H1 (cell line): ENCODE data around the gene GPRIN3. TPM values are rescaled to one million over a fixed set of nuclear protein-coding genes. Genes with fewer than 3 reads are reported as not detected.

ENCODE experiments used
- NANOG ChIP-seq: IDR thresholded peaks from 2 replicates; pipeline ENCODE4 v1.6.1; 2011; ENCODE audit warnings: low read length, low read depth, mild to moderate bottlenecking, inconsistent platforms; ENCODE audit not compliant: insufficient read depth, poor library complexity, severe bottlenecking
- RNF2 ChIP-seq: fragments of 200-900, 300-1000 bp; sonication (generic); IDR thresholded peaks from 2 replicates; pipeline ENCODE4 v1.7.1; 2016; ENCODE audit warnings: borderline replicate concordance, low read depth, mild to moderate bottlenecking, antibody characterized with exemption, low read length; ENCODE audit not compliant: poor library complexity, severe bottlenecking; ENCODE audit errors: missing control alignments
- SP2 ChIP-seq: IDR thresholded peaks from 2 replicates; pipeline ENCODE4 v1.6.1; 2012; ENCODE audit warnings: mild to moderate bottlenecking, low read length, inconsistent platforms
- polyA plus RNA-seq, 7 experiments: library from polyadenylated mRNA; depleted of rRNA in 3 of 7; stranded (reverse) in 5 of 7; unstranded in 2 of 7; fragments of >200 nt in 5 of 7; fragments of 200-250 nt in 2 of 7; gene quantifications; 1 replicate in 5 of 7; 2 replicates in 1 of 7; 4 replicates in 1 of 7; pipeline versions ENCODE4 v1.2.1 to v1.2.3, GENCODE V29; 2011 to 2013; ENCODE audit warnings: missing spikeins in 2 of 7, mixed read lengths in 2 of 7
- total RNA-seq: library from RNA; stranded (reverse); fragmentation: NEBNext Ultra II Directional; extraction: Animal tissue kit (Norgen Biotek cat#: 25700); gene quantifications from 2 replicates; pipeline ENCODE4 v1.2.1, GENCODE V29; 2021

GPRIN3 gene
- total and polyA plus RNA-seq, 2 of the 8 experiments (the other 6 are each of a cell fraction or from before 2014, with no cell fraction given), result 0.17 to 1.4 TPM

DNA sequence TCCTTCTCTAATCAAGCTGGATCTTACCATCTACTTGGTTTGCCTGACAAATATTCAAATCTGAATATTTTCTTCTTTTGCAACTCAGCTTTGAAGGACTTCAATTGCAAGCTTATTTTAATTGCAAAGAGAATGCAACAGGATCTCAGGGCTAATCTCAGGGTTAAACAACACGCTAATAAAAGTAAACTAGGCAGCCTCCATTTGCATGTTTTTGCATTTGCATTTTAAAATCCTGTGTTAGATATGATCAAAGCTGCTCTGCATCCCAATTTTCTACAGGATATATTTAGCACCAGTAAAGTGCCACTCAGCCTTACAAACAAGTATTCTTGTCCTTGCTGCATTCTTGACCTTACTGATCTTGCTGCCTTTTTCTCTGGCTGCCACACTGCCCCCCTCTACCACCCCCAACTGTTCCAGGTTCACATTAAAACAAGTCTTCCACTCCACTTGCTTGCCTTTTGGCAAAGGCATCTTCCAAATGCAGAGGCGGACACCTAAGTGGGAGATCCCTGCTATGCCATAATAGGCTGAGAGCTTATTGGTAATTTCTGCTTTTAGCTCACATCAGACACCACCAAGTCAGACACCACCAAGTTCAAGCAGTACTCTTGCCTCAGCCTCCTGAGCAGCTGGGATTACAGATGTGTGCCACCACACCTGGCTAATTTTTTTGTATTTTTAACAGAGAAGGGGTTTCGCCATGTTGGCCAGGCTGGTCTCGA lies 48.1 kb downstream of the GPRIN3 start (continued):
- no peak for TF ChIP-seq RNF2
- TF ChIP-seq NANOG, result no peak
- TF ChIP-seq SP2, result no peak
